Measurements from ENCODE around the gene RNU6-9.

RNU6-9 gene

DNA sequence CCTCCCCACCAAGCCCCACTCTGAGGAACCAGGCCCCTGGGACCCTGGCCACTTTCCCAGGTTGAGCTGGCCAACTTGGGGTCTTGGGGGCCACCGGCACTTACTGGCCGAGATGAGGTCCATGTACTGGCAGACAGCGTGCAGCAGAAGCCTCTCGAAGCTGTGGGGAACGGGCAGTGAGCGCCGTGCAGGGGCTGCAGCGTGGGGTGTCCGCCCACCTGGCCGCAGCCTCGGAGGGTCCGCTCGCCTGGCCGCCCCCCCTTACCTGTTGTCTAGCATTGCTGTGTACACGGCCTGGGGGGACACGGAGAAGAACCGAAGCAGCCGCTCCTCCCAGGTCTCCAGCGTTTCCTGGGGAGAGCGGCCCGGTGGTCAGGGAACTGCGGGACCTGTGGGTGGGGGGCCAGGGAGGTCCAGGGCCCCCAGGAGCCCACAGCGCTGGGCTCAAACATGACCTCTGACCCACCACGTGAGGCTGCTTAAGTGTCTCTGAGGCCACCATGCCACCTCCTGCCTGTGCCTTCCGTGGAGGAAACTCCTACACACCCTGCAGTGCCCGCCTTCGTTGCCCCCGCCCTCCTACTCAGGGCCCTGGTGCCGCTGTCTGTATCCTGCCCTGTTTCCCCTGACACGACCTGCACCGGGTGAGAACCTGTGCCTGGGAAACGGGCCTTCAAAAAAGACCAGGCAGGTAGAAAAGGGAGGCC is 6.2 kb downstream of the RNU6-9 start:
- no peak for DNase-seq

DNA sequence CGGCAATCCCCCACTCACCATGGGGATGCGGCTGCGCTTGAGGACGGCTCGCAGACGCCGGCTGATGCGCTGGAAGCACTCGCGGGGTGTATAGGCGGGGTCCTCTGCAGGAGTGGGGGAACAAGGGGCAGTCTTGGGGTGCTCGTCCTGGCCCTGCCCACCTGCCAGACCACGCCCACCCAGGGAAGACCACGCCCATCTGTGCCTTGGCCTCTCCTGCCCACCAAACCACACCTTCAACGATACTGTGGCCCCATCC is 6.7 kb downstream of the RNU6-9 start:
- DNase-seq: peak; percentile 33

DNA sequence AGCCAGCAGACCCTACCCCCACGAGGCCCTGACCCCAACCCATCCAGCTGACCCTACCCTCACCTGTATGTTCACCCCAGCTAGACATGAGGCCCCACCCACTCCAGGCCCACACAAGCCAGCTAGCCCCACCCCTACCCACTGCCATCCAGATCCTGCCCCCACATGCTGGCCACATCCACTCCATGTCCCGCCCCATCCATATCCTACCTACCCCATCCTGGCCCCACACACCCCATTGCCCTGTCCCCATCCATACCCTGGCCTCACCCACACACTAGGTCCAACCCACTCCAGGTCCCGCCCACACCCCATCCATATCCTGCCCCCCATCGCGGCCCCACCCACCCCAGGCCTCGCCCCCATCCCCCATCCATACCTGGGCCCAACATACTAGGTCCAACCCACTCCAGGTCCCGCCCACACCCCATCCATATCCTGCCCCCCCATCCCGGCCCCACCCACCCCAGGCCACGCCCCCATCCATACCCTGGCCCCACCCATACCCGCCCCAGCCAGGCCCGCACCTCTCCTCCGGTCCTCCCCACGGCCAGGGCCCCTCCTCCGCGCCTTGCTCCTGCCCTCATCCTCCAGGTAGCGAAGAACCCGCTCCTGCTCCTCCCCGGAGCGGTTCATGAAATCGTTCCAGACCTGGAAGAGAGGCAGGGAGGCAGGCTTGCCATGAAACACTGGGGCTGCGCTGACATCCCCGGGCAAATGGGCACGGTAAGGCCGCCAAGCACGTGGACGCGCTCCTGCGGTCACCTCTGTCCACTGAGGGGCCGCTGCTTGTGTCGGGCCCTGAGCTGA is 7.2 kb downstream of the RNU6-9 start:
- DNase-seq: peak; percentile 78

DNA sequence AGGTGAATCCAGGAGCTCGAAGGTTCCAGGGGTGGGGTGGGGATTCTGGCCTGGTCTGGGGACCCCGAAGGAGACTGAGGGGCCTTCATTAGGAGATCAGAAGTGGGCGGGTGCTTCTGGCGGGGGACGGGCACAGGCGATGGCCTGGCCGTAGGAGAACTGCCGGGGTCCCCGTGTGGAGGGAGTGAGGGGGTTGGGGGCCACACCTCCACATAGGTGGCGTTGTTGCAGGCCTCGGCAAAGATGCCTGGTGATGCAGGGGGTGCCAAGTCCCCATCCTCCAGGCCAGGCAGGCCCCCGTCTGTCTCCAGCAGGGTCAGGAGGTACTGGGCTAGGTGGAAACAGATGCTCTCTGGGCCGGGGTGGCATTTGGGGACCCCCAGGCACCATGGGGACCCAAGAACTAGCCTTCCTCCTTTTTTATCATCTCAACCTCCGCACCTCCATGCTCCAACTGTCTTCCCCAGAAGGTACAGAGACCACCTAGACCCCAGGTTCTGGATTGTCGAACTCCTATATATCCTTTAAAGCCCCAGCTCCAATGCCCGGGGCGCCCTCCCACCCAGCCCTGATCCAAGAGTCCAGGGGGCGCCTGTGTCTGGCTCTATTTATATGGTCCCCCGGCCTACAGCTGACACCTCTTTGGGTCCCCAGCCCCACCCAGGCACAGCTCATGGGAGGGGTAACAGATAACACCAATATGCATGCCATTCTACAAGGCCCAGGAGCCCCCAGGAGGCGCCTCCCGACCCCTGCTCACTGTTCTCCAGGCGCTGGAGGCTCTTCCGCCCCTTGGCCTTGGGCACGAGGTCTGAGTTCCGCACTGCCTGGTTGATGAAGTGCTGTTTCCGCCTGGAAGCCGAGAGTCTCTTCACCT is 8.2 kb downstream of the RNU6-9 start:
- DNase-seq: no peak

DNA sequence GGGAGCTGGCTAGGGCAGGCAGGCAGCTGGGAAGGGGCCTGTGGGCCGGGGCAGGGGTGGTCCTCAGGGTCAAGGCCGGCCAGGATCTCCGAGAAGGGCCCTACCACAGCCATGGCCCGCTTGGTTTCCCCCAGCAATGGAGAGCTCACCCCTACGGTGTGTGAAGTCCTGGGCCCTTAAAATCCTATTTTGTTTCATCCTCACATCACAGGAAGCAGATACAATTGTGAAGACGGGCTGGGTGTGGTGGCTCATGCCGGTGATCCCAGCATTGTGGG is 8.7 kb downstream of the RNU6-9 start:
- no peak for DNase-seq

DNA sequence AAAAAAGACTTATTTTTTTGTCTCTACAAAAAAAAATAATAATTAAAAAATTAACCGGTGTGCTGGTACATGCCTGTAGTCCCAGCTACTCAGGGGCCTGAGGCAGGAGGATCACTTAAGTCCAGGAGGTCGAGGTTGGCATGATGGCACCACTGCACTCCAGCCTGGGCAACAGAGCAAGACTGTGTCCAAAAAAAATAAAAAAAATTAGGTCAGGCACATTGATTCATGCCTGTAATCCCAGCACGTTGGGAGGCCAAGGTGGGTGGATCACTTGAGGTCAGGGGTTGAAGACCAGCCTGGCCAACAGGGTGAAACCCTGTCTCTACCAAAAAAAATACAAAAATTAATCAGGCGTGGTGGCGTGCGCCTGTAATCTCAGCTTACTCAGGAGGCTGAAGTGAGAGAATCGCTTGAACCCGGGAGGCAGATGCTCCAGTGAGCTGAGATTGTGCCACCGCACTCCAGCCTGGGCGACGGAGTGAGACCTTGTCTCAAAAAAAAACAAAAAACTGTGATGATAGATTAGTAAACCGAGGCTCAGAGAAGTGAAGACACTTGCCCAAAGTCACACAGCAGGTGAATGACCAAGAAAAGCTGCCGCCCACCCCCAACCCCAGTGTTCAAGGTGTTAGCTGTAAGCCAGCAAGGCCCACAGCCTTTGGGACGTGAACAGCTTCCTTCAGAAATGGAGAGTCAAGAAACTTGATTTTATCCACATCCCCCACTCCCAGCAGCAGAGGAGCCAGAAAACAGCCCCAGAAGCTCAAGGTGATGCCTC is 9.4 kb downstream of the RNU6-9 start:
- no peak for DNase-seq

DNA sequence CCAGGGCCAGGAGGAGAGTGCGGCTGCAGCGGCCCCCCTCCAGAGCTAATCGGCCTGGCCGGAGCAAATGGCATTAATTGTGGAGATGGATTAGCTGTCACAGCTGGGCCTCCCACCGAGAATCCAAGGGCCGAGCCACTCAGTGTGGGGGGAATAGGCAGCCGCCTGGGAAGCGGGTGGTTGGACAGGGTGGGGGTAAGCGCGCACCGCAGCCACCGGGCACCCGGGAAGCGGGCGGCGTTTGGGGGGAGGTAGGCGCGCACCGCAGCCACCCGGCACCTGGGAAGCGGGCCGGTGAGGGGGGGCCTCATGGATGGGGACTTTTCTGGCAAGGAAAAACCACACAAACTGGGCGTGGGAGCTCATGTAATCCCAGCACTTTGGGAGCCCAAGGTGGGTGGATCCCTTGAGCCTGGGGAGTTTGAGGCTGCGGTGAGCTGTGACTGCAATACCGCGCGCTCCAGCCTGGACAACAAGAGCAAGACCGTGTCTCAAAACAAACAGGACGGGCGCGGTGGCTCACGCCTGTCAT is 10.0 kb downstream of the RNU6-9 start:
- DNase-seq: no peak

DNA sequence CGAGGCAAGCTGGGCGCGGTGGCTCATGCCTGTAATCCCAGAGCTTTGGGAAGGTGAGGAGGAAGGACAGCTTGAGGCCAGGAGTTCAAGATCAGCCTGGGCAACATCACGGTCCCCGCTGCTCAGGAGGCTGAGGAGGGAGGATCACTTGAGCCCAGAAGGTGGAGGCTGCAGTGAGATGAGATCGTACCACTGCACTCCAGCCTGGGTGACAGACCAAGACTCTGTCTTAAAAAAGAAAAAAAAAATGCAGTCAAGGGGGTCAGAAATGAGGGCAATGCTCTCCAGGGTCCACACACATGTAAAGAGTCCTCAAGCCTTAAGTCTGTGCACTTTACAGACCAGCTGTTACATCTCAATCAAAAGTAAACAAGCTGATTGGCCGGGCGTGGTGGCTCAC is 11.3 kb downstream of the RNU6-9 start:
- no peak for DNase-seq

DNA sequence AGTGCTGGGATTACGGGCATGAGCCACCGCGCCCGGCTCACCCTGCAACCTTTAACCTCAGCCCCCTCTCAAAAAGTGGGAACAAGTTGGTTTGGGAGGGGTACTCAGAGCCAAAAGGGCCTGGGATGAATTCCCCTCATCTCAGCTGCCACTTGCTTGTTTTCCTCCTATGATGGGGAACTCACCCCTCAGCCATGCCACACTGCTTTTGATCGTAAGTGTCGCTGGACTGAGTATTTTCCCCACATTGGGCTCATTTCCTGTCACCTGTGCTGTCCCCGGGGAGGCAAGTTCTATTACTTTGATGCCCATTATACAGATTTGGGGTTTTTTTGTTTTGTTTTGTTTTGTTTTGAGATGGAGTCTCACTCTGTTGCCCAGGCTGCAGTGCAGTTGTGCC is 13.2 kb downstream of the RNU6-9 start:
- DNase-seq: no peak

DNA sequence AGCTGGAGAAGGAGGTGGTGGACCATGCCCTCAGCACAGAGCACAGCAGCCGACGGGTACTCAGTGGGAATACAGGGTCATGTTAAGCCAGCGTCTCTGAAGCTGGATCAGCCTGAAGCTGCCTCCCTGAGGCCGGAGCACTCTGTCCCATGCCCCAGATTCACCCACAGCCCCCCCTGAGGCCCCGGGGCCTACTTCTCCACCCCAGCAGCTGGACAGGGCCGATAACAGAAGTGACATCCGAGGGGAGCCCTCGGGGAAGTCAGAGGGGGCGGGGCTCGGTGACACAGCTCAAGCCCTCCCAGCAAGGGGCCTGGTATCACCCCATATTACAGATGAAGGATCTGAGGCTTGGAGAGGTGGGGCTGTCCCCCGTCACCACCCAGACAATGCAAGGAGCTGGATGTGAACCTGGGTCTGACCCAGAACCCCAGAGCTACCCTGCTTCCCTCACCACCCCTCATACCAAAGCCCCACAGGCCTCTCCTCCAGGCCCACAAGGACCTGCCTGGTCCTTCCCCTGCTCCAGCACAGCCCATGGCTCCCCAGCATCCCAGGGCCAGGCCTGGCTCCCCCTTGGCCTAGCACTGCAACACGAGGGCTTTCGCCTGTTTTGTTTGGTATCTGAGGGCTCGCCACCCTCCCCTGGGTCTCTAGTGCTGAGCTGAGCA is 14.0 kb downstream of the RNU6-9 start:
- DNase-seq: peak; percentile 99

DNA sequence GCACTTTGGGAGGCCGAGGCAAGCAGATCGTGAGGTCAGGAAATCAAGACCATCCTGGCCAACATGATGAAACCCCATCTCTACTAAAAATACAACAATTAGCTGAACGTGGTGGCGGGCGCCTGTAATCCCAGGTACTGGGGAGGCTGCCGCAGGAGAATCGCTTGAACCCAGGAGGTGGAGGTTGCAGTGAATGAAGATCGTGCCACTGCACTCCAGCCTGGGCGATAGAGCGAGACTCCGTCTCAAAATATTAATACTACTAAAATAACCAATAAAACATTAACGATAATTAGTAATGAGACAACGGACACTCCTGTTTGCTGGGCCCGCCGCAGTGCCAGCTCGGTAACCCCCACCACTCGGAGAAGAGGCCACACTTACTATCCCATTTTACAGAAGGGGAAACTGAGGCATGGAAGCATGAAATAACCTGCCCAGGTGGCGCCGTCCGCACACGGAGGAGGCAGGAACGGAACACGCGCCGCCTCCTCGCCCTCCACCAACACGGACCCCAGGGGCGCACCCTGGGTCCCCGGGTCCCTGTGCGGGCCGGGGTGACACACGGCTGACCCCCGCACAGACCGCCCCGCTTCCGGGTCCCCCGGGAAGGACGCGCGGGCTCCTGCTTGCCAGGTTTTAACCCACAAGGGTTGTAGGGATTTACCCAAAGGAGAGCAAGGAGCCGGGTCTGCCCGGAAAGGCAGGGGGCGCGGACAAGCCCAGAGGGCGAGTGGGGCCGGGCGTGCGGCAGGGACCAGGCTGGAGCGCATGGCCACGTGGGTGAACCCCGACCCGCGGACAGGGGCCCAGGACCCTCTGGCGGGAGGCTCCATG is 18.1 kb downstream of the RNU6-9 start:
- DNase-seq: no peak

DNA sequence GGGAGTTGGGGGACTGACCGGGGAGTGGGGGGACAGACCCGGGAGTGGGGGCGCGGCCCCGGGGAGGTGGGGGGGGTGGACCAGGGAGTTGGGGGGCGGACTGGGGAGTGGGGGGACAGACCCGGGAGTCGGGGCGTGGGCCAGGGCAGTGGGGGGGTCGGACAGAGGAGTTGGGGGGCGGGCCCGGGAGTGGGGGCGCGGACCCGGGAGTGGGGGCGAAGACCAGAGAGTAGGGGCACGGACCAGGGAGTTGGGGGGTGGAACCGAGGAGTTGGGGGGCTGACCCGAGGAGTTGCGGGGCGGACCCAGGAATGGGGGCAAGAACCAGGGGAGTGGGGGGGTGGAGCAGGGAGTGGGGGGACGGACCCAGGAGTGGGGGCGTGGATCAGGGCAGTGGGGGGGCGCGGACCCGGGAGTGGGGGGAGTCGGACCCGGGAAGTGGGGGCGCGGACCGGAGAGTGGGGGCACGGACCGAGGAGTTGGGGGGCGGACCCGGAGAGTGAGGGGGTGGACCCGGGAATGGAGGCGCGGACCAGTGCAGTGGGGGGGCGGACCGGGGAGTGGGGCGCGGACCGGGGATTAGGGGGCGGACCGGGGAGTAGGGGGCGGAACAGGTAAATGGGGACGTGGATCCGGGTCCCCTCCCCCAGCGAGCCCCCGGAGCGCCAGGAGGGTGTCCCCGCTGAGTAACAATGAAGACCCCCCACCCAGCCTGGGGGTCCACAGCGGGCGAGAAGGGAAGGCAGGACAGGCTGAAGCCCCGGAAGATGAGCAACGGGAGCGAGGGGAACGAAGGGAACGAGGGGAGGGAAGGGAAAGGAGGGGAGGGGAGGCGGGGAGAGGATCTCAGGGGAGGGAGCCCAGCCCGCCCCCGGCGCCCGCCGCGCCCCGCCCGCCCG is 19.1 kb downstream of the RNU6-9 start:
- no peak for DNase-seq

DNA sequence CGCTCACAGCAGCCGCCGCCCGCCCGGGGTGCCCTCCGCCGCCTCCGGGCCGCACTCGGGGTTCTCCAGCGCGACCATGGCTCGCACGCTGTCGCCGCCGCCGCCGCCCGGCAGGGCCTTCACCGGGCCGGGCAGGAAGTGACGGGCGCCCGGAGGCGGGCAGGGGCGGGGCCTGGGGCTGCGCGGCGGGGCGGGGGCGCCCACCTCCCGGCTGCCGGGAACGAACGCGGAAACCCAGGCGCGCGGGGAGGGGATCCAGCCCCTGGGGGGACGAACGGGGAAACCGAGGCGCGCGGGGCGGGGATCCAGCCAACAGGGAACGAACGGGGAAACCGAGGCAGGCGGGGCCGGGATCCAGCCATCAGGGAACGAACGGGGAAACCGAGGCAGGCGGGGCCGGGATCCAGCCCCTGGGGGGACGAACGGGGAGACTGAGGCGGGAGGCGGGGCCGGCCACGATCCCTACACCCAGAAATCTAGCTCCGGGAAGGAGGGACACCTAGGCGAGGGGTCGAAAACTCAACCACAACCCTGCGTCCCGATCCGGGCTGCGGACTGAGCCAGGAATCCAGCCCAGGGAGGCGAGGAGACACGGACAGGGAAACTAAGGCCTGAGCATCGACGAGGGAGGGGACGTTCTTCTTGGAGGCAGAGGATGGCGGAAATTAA is 19.9 kb downstream of the RNU6-9 start, which contains the start of gene R3HDM4:
Gene R3HDM4 (minus strand): TSS at position 140 of the 669 bp plus-strand sequence. CDS start 62 bp downstream, at position 78.
- DNase-seq: peak; percentile 78

DNA sequence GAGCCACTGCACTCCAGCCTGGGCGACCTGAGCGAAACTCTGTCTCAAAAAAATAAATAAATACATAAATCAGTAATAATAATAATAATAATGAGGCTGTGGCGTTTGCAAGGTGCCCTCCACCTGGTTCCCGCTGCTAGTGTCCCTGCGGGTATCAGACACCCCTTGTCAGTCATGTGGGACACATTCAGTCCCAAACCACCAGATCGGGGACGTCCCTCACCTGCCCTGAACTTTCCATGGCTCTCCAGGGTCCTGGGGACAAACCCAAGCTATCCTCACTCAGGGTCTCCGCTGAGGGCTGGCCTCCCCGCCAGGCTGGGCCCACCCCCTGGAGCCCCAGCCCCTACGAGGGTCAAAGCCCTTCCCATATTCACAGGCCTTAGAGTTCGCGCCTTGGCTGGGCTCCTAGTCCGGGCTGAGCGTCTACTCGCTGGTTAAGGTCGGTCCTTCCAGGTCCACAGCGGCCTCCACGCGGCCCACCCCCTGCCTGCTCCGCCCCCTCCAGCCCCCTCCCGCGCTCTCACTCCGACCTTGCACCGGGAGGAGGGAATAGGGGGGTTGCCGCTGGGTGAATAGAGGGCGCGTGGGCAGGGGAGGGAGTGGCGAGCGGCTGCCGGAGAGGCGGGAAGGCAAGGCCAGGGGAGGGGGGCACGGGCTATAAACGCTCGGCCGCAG is 23.5 kb downstream of the RNU6-9 start:
- DNase-seq: peak; percentile 50

DNA sequence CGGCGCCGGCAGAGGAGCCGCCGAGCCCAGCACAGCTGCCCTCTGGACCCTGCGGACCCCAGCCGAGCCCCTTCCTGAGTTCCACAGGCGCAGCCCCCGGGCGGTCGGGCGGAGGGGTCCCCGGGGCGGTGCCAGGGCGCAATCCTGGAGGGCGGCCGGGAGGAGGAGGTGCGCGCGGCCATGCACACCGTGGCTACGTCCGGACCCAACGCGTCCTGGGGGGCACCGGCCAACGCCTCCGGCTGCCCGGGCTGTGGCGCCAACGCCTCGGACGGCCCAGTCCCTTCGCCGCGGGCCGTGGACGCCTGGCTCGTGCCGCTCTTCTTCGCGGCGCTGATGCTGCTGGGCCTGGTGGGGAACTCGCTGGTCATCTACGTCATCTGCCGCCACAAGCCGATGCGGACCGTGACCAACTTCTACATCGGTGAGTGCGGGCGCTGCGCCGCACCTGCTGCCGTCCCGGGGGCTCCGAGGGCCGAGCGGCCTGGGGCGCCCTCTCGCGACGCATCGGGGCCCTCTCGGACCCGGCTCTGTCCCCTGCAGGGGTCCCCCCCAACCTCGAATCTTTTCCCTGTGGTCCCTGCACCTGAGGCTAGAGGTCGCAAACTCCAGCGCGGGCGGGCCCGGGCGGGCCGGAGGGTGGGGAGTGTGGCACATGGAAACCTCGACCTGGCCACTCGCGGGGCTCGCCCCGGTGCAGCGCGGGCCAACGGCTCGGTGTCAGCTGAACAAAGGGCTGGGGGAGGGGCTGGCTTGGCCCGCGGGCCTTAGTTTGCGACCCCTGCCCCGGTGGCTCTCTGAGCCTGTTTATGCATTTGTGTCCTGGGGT is 24.3 kb downstream of the RNU6-9 start, which contains the start of gene KISS1R:
Gene KISS1R (plus strand): TSS at position 11 of the 829 bp plus-strand sequence. CDS start 170 bp downstream, at position 181.
- DNase-seq: peak; percentile 62

DNA sequence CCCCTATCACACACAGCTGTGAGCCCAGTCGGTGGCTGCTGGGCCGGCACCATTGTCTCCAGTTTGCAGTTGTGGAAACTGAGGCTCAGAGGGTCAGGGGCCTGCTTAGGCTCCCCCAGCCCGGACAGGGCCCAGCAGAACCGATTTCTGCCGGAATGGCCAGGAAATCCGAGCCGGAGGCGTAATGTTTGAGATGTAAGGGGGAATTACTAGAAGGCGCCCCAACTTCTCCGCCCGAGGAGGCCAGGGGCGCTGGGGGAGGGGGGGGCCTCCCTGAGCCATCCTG is 24.8 kb downstream of the RNU6-9 start:
- DNase-seq: no peak

DNA sequence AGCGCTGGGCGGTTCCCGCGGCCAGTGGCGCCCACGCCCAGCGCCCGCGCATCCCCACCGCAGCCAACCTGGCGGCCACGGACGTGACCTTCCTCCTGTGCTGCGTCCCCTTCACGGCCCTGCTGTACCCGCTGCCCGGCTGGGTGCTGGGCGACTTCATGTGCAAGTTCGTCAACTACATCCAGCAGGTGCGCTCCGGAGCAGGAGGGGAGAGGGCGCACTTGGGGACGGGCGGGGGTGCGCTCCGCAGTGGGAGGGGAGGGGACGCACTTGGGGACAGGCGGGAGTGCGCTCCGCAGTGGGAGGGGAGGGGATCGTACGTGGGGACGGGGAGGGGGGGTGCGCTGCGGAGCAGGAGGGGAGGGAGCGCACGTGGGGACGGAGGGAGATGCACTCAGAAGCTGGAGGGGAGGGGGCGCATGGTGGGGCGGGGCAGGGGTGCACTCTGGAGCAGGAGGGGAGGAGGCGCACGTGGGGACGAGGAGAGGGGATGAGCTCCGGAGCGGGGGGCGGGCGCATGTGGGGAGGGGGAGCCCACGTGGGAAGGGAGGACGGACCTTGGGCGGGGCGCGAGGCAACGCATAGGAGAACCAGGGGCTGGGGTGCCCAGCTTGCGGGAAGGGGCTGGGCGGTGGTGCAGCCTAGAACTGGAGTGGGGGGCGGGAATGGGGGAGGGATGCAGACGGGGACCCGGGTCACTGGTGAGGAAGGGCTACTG is 25.4 kb downstream of the RNU6-9 start:
- DNase-seq: no peak
